HepG2 (cell line): ENCODE data around the gene HIC1. TPM values are rescaled to one million over a fixed set of nuclear protein-coding genes. Genes with fewer than 3 reads are reported as not detected.

ENCODE experiments used
- GATAD1 ChIP-seq: IDR thresholded peaks from 2 replicates; pipeline ENCODE4 v1.6.1; 2016; ENCODE audit warnings: missing genetic modification reagents, missing compliant biosample characterization
- HNF4A ChIP-seq: sonication (generic); formaldehyde crosslinking; IDR thresholded peaks from 2 replicates; pipeline ENCODE4 v1.4.0; 2020; ENCODE audit warnings: missing genetic modification reagents
- POLR2AphosphoS2 ChIP-seq: IDR thresholded peaks from 2 replicates; pipeline ENCODE4 v1.6.1; 2011; ENCODE audit warnings: low read depth, low read length, improper control_type of control experiment
- SETDB1 ChIP-seq: sonication (generic); formaldehyde crosslinking; IDR thresholded peaks from 2 replicates; pipeline ENCODE4 v1.5.1; 2020; ENCODE audit warnings: missing genetic modification reagents, mild to moderate bottlenecking, borderline replicate concordance
- SP4 ChIP-seq: sonication (generic); formaldehyde crosslinking; IDR thresholded peaks from 2 replicates; pipeline ENCODE4 v1.8.1; 2023; ENCODE audit warnings: mild to moderate bottlenecking, missing genetic modification reagents
- ZFP82 ChIP-seq: sonication (generic); formaldehyde crosslinking; IDR thresholded peaks from 2 replicates; pipeline ENCODE4 v1.5.1; 2020; ENCODE audit warnings: mild to moderate bottlenecking, missing genetic modification reagents, borderline replicate concordance
- polyA plus RNA-seq, 8 experiments: library from polyadenylated mRNA; depleted of rRNA in 3 of 8; stranded (reverse) in 7 of 8; unstranded in 1 of 8; fragments of >200 nt; fragmentation: Illumina TruSeq in 4 of 8; extraction: Trizol in 4 of 8; gene quantifications; 2 replicates each; pipeline versions ENCODE4 v1.2.1 to v1.2.3, GENCODE V29; 2011 to 2016; ENCODE audit warnings: low read depth in 4 of 8, missing spikeins in 1 of 8, mixed read lengths in 1 of 8; ENCODE audit not compliant: insufficient read depth in 1 of 8
- total RNA-seq, 5 experiments: library from RNA; depleted of rRNA; stranded (reverse); fragments of >200 nt; fragmentation: Illumina TruSeq; extraction: Trizol; gene quantifications; 2 replicates each; pipeline ENCODE4 v1.2.3, GENCODE V29; 2016; ENCODE audit warnings: low read depth in 1 of 5
- TF ChIP-seq, protein P1 (sequence below): sonication (generic); formaldehyde crosslinking; IDR thresholded peaks from 2 replicates; pipeline ENCODE4 v1.5.0; 2020; ENCODE audit warnings: mild to moderate bottlenecking, missing genetic modification reagents
- TF ChIP-seq, protein P2 (sequence below): sonication (generic); formaldehyde crosslinking; IDR thresholded peaks from 2 replicates; pipeline ENCODE4 v1.9.0; 2021; ENCODE audit warnings: missing genetic modification reagents, mild to moderate bottlenecking, borderline replicate concordance
- TF ChIP-seq, protein P3 (sequence below): IDR thresholded peaks from 2 replicates; pipeline ENCODE4 v1.4.0; 2020; ENCODE audit warnings: mild to moderate bottlenecking, missing genetic modification reagents
- TF ChIP-seq, protein P4 (sequence below): fragments of 450-650 bp; IDR thresholded peaks from 2 replicates; pipeline ENCODE4 v1.6.1; 2017
- TF ChIP-seq, protein P5 (sequence below): IDR thresholded peaks from 2 replicates; pipeline ENCODE4 v1.6.1; 2016; ENCODE audit warnings: mild to moderate bottlenecking
- TF ChIP-seq, protein P6 (sequence below): sonication (generic); formaldehyde crosslinking; IDR thresholded peaks from 2 replicates; pipeline ENCODE4 v1.4.0; 2020; ENCODE audit warnings: missing genetic modification reagents, borderline replicate concordance

Gene HIC1
- total and polyA plus RNA-seq, 2 of the 13 experiments (the other 11 are each of a cell fraction or from before 2014, with no cell fraction given), result 0.04 to 0.31 TPM

DNA sequence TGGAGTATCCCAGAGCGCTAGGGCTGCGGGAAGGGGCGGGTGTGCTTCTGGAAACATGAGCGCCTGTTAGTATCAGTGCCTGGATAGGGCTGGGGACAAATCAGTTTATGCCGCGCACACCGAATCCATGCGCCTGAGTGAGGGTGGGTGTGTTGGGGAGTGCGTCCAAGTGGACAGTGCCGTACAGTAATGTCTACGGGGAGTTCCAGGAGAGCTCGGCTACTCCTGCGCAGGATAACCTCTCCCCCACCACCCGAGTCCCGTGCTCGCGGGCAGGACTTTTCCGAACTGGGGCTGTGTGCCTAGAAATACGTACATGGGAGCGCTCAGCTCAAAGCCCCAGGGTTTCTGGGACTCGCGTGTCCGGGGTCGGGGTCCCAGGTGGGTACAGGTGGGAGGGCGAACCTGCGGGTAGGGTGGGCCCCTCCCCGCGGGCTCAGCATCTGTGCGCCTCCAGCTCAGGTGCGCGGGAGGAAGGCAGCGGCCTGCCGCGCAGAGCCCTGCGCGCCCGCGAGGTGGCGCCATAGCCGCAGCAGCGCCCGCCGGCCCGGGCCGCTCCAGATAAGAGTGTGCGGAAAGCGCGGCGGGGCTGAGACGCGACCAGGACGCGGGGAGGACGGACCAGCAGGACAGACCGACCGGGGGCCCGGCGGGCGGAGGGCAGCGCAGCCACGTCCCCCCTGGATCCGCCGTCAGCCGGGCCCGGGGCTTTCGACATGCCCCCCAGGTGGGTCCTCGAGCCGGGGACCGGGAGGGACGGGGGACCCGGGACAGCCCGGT lies at the start of gene HIC1 (continued):
- TF ChIP-seq, protein P1, sequence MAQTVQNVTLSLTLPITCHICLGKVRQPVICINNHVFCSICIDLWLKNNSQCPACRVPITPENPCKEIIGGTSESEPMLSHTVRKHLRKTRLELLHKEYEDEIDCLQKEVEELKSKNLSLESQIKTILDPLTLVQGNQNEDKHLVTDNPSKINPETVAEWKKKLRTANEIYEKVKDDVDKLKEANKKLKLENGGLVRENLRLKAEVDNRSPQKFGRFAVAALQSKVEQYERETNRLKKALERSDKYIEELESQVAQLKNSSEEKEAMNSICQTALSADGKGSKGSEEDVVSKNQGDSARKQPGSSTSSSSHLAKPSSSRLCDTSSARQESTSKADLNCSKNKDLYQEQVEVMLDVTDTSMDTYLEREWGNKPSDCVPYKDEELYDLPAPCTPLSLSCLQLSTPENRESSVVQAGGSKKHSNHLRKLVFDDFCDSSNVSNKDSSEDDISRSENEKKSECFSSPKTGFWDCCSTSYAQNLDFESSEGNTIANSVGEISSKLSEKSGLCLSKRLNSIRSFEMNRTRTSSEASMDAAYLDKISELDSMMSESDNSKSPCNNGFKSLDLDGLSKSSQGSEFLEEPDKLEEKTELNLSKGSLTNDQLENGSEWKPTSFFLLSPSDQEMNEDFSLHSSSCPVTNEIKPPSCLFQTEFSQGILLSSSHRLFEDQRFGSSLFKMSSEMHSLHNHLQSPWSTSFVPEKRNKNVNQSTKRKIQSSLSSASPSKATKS (CRISPR knock-in tag), result no peak
- TF ChIP-seq, protein P2, sequence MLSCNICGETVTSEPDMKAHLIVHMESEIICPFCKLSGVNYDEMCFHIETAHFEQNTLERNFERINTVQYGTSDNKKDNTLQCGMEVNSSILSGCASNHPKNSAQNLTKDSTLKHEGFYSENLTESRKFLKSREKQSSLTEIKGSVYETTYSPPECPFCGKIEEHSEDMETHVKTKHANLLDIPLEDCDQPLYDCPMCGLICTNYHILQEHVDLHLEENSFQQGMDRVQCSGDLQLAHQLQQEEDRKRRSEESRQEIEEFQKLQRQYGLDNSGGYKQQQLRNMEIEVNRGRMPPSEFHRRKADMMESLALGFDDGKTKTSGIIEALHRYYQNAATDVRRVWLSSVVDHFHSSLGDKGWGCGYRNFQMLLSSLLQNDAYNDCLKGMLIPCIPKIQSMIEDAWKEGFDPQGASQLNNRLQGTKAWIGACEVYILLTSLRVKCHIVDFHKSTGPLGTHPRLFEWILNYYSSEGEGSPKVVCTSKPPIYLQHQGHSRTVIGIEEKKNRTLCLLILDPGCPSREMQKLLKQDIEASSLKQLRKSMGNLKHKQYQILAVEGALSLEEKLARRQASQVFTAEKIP, result no peak
- TF ChIP-seq ZFP82 (CRISPR knock-in tag) (peak; percentile 31; the same call in 1 of the 2 replicates), SETDB1 (CRISPR knock-in tag) (no peak), HNF4A (no peak), POLR2AphosphoS2 (no peak), SP4 (CRISPR knock-in tag) (no peak), GATAD1 (CRISPR knock-in tag) (peak; percentile 25; the same call in 1 of the 2 replicates)
- TF ChIP-seq, protein P3, sequence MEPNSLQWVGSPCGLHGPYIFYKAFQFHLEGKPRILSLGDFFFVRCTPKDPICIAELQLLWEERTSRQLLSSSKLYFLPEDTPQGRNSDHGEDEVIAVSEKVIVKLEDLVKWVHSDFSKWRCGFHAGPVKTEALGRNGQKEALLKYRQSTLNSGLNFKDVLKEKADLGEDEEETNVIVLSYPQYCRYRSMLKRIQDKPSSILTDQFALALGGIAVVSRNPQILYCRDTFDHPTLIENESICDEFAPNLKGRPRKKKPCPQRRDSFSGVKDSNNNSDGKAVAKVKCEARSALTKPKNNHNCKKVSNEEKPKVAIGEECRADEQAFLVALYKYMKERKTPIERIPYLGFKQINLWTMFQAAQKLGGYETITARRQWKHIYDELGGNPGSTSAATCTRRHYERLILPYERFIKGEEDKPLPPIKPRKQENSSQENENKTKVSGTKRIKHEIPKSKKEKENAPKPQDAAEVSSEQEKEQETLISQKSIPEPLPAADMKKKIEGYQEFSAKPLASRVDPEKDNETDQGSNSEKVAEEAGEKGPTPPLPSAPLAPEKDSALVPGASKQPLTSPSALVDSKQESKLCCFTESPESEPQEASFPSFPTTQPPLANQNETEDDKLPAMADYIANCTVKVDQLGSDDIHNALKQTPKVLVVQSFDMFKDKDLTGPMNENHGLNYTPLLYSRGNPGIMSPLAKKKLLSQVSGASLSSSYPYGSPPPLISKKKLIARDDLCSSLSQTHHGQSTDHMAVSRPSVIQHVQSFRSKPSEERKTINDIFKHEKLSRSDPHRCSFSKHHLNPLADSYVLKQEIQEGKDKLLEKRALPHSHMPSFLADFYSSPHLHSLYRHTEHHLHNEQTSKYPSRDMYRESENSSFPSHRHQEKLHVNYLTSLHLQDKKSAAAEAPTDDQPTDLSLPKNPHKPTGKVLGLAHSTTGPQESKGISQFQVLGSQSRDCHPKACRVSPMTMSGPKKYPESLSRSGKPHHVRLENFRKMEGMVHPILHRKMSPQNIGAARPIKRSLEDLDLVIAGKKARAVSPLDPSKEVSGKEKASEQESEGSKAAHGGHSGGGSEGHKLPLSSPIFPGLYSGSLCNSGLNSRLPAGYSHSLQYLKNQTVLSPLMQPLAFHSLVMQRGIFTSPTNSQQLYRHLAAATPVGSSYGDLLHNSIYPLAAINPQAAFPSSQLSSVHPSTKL, result peak; percentile 25; the same call in 1 of the 2 replicates
- TF ChIP-seq, protein P4, sequence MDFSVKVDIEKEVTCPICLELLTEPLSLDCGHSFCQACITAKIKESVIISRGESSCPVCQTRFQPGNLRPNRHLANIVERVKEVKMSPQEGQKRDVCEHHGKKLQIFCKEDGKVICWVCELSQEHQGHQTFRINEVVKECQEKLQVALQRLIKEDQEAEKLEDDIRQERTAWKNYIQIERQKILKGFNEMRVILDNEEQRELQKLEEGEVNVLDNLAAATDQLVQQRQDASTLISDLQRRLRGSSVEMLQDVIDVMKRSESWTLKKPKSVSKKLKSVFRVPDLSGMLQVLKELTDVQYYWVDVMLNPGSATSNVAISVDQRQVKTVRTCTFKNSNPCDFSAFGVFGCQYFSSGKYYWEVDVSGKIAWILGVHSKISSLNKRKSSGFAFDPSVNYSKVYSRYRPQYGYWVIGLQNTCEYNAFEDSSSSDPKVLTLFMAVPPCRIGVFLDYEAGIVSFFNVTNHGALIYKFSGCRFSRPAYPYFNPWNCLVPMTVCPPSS, result no peak
- TF ChIP-seq, protein P5, sequence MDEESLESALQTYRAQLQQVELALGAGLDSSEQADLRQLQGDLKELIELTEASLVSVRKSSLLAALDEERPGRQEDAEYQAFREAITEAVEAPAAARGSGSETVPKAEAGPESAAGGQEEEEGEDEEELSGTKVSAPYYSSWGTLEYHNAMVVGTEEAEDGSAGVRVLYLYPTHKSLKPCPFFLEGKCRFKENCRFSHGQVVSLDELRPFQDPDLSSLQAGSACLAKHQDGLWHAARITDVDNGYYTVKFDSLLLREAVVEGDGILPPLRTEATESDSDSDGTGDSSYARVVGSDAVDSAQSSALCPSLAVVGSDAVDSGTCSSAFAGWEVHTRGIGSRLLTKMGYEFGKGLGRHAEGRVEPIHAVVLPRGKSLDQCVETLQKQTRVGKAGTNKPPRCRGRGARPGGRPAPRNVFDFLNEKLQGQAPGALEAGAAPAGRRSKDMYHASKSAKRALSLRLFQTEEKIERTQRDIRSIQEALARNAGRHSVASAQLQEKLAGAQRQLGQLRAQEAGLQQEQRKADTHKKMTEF (CRISPR knock-in tag), result no peak
- TF ChIP-seq, protein P6, sequence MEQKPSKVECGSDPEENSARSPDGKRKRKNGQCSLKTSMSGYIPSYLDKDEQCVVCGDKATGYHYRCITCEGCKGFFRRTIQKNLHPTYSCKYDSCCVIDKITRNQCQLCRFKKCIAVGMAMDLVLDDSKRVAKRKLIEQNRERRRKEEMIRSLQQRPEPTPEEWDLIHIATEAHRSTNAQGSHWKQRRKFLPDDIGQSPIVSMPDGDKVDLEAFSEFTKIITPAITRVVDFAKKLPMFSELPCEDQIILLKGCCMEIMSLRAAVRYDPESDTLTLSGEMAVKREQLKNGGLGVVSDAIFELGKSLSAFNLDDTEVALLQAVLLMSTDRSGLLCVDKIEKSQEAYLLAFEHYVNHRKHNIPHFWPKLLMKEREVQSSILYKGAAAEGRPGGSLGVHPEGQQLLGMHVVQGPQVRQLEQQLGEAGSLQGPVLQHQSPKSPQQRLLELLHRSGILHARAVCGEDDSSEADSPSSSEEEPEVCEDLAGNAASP (CRISPR knock-in tag), result 0 out of 2 replicates have a peak, but pooled peaks have one; percentile 15
